Right lobe of liver (tissue), 4 donors: ENCODE results near the gene RPL27.
"Not testable (repeated sequence)": the region's sequence is repeated elsewhere in the genome, so short reads cannot be mapped to it uniquely, and the experiment has no call there.

ENCODE experiments used
- CTCF ChIP-seq, 4 donors: fragments of 200-600 bp in 3 of 4; fragments of 450-650 bp in 1 of 4; IDR thresholded peaks; one replicate each; pipeline versions ENCODE4 v1.5.1 to v1.8.0; 2016 to 2022; ENCODE audit warnings: antibody characterized with exemption in 4 of 4, mild to moderate bottlenecking in 2 of 4
- POLR2A ChIP-seq: fragments of 450-650 bp; IDR thresholded peaks from one replicate; pipeline ENCODE4 v1.6.1; 2017; ENCODE audit warnings: antibody characterized with exemption, mild to moderate bottlenecking
- donor health status: DM: no; HTN: no; CAD: no.
- donor health status: DM: no; HTN: no; CAD: no.
- donor health status: DM: no; HTN: yes; CAD: no.

GRCh38 chr17:42973323-42973722 is 24.9 kb upstream of the RPL27 start:
- not testable (repeated sequence) for TF ChIP-seq CTCF (IDR thresholded peaks at IDR 0.05); POLR2A
